HepG2 (cell line): Measurements from ENCODE around the gene CLIC3. TPM values are rescaled to one million over a fixed set of nuclear protein-coding genes. Genes with fewer than 3 reads are reported as not detected.

ENCODE experiments used
- CBFB ChIP-seq: sonication (generic); formaldehyde crosslinking; IDR thresholded peaks from 2 replicates; pipeline ENCODE4 v1.4.0; 2020; ENCODE audit warnings: missing genetic modification reagents
- DRAP1 ChIP-seq: IDR thresholded peaks from 2 replicates; pipeline ENCODE4 v1.6.1; 2016; ENCODE audit warnings: missing genetic modification reagents, missing compliant biosample characterization
- ETS1 ChIP-seq: sonication (generic); formaldehyde crosslinking; IDR thresholded peaks from 2 replicates; pipeline ENCODE4 v1.4.0; 2020; ENCODE audit warnings: missing genetic modification reagents
- KDM5A ChIP-seq: fragments of 200-600 bp; sonication (generic); IDR thresholded peaks from 2 replicates; pipeline ENCODE4 v1.7.0; 2018; ENCODE audit warnings: antibody characterized with exemption, mild to moderate bottlenecking, low read length, borderline replicate concordance
- MZF1 ChIP-seq: sonication (generic); formaldehyde crosslinking; IDR thresholded peaks from 2 replicates; pipeline ENCODE4 v1.8.1; 2023; ENCODE audit warnings: mild to moderate bottlenecking, missing genetic modification reagents, borderline replicate concordance
- NFKB2 ChIP-seq: sonication (generic); formaldehyde crosslinking; IDR thresholded peaks from 2 replicates; pipeline ENCODE4 v1.4.0; 2020; ENCODE audit warnings: missing genetic modification reagents, borderline replicate concordance
- RFX5 ChIP-seq: IDR thresholded peaks from 2 replicates; pipeline ENCODE4 v1.6.1; 2011; ENCODE audit warnings: low read depth, low read length, improper control_type of control experiment
- RXRB ChIP-seq: IDR thresholded peaks from 2 replicates; pipeline ENCODE4 v1.6.1; 2016; ENCODE audit warnings: borderline replicate concordance, missing genetic modification reagents, missing compliant biosample characterization
- U2AF1 ChIP-seq: fragments of 200-400 bp; formaldehyde crosslinking; optimal IDR thresholded peaks from 2 replicates; pipeline ENCODE3; 2017; ENCODE audit warnings: mild to moderate bottlenecking, low read depth, low read length
- XRCC5 ChIP-seq: fragments of 200-400 bp; formaldehyde crosslinking; optimal IDR thresholded peaks from 2 replicates; pipeline ENCODE3; 2017; ENCODE audit warnings: mild to moderate bottlenecking, low read length
- YEATS4 ChIP-seq: sonication (generic); formaldehyde crosslinking; IDR thresholded peaks from 2 replicates; pipeline ENCODE4 v1.4.0; 2020; ENCODE audit warnings: missing genetic modification reagents, borderline replicate concordance
- ZFP36L1 ChIP-seq: sonication (generic); formaldehyde crosslinking; IDR thresholded peaks from 2 replicates; pipeline ENCODE4 v1.8.0; 2022; ENCODE audit warnings: mild to moderate bottlenecking, missing genetic modification reagents, moderate library complexity
- ZNF121 ChIP-seq: sonication (generic); formaldehyde crosslinking; IDR thresholded peaks from 2 replicates; pipeline ENCODE4 v1.5.0; 2020; ENCODE audit warnings: mild to moderate bottlenecking, missing genetic modification reagents
- ZNF281 ChIP-seq: sonication (generic); formaldehyde crosslinking; IDR thresholded peaks from 2 replicates; pipeline ENCODE4 v1.4.0; 2020; ENCODE audit warnings: missing genetic modification reagents, borderline replicate concordance
- ZNF30 ChIP-seq: sonication (generic); formaldehyde crosslinking; IDR thresholded peaks from 2 replicates; pipeline ENCODE4 v1.5.0; 2020; ENCODE audit warnings: mild to moderate bottlenecking, missing genetic modification reagents
- ZNF761 ChIP-seq: sonication (generic); formaldehyde crosslinking; conservative IDR thresholded peaks from 2 replicates; pipeline ENCODE4 v1.4.0; 2020; ENCODE audit warnings: mild to moderate bottlenecking, missing genetic modification reagents
- polyA plus RNA-seq, 8 experiments: library from polyadenylated mRNA; depleted of rRNA in 3 of 8; stranded (reverse) in 7 of 8; unstranded in 1 of 8; fragments of >200 nt; fragmentation: Illumina TruSeq in 4 of 8; extraction: Trizol in 4 of 8; gene quantifications; 2 replicates each; pipeline versions ENCODE4 v1.2.1 to v1.2.3, GENCODE V29; 2011 to 2016; ENCODE audit warnings: low read depth in 4 of 8, missing spikeins in 1 of 8, mixed read lengths in 1 of 8; ENCODE audit not compliant: insufficient read depth in 1 of 8
- total RNA-seq, 5 experiments: library from RNA; depleted of rRNA; stranded (reverse); fragments of >200 nt; fragmentation: Illumina TruSeq; extraction: Trizol; gene quantifications; 2 replicates each; pipeline ENCODE4 v1.2.3, GENCODE V29; 2016; ENCODE audit warnings: low read depth in 1 of 5
- TF ChIP-seq, protein P1 (sequence below): sonication (generic); formaldehyde crosslinking; IDR thresholded peaks from 2 replicates; pipeline ENCODE4 v1.5.1; 2020; ENCODE audit warnings: mild to moderate bottlenecking, missing genetic modification reagents
- TF ChIP-seq, protein P2 (sequence below): sonication (generic); formaldehyde crosslinking; IDR thresholded peaks from 2 replicates; pipeline ENCODE4 v1.4.0; 2020; ENCODE audit warnings: missing genetic modification reagents
- TF ChIP-seq, protein P3 (sequence below): sonication (generic); formaldehyde crosslinking; IDR thresholded peaks from 2 replicates; pipeline ENCODE4 v1.5.0; 2020; ENCODE audit warnings: mild to moderate bottlenecking, missing genetic modification reagents

Gene CLIC3
- total and polyA plus RNA-seq, 2 of the 13 experiments (the other 11 are each of a cell fraction or from before 2014, with no cell fraction given), result 0.51 to 1.5 TPM

DNA sequence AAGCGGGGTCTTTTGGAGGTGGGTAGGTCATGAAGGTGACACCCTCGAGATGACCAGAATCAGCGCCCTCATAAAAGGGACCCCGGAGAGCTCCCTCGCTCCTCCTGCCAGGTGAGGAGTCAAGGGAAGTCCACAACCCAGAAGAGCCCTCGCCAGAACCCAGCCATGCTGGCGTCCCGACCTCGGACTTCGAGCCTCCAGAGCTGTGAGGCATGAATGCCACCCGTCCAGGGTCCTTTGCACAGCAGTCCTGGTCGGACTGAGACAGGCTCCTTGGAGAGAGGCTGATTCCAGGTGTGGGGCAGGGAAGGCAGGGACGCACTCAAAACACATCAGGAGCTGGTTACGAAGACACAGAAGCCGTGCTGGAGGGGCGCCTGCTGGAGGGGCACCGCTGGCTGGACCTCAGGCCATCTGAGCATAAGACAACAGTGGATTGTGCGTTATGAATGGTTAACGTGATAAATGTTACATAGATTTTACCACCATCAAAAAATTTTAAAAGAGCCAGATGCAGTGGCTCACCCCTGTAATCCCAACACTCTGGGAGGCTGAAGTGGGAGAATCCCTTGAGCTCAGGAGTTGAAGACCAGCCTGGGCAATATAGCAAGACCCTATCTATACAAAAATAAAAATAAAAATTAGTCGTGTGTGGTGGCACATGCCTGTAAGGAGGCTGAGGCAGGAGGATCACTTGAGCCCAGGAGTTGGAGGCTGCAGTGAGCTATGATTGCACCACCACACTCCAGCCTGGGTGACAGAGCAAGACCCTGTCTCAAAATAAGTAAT is 5.7 kb upstream of the CLIC3 start (continued):
- TF ChIP-seq MZF1 (CRISPR knock-in tag), result no peak
- TF ChIP-seq ZNF761 (CRISPR knock-in tag), result no peak
- TF ChIP-seq ZNF281 (CRISPR knock-in tag), result no peak
- TF ChIP-seq, protein P1, sequence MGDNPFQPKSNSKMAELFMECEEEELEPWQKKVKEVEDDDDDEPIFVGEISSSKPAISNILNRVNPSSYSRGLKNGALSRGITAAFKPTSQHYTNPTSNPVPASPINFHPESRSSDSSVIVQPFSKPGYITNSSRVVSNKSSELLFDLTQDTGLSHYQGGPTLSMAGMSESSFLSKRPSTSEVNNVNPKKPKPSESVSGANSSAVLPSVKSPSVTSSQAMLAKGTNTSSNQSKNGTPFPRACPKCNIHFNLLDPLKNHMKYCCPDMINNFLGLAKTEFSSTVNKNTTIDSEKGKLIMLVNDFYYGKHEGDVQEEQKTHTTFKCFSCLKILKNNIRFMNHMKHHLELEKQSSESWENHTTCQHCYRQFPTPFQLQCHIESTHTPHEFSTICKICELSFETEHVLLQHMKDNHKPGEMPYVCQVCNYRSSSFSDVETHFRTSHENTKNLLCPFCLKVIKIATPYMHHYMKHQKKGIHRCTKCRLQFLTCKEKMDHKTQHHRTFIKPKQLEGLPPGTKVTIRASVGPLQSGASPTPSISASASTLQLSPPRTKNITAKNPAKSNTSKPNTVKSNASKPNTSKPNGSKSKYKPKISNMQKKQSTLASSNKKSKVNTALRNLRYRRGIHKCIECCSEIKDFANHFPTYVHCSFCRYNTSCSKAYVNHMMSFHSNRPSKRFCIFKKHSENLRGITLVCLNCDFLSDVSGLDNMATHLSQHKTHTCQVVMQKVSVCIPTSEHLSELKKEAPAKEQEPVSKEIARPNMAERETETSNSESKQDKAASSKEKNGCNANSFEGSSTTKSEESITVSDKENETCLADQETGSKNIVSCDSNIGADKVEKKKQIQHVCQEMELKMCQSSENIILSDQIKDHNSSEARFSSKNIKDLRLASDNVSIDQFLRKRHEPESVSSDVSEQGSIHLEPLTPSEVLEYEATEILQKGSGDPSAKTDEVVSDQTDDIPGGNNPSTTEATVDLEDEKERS, result no peak
- TF ChIP-seq ZNF30 (CRISPR knock-in tag), result no peak
- TF ChIP-seq DRAP1, result no peak
- TF ChIP-seq RFX5, result no peak
- TF ChIP-seq, protein P2, sequence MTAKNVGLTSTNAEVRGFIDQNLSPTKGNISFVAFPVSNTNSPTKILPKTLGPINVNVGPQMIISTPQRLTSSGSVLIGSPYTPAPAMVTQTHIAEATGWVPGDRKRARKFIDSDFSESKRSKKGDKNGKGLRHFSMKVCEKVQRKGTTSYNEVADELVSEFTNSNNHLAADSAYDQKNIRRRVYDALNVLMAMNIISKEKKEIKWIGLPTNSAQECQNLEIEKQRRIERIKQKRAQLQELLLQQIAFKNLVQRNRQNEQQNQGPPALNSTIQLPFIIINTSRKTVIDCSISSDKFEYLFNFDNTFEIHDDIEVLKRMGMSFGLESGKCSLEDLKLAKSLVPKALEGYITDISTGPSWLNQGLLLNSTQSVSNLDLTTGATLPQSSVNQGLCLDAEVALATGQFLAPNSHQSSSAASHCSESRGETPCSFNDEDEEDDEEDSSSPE (CRISPR knock-in tag), result 0 out of 2 replicates have a peak, but pooled peaks have one; percentile 36
- TF ChIP-seq U2AF1, result no peak
- TF ChIP-seq KDM5A, result no peak
- TF ChIP-seq NFKB2 (CRISPR knock-in tag), result no peak
- no peak for TF ChIP-seq ZFP36L1
- TF ChIP-seq ZNF121 (CRISPR knock-in tag), result peak; percentile 53; the same call in 1 of the 2 replicates
- TF ChIP-seq RXRB (CRISPR knock-in tag), result 0 out of 2 replicates have a peak, but pooled peaks have one; percentile 9
- no peak for TF ChIP-seq ETS1 (CRISPR knock-in tag)
- TF ChIP-seq CBFB (CRISPR knock-in tag), result no peak
- TF ChIP-seq, protein P3, sequence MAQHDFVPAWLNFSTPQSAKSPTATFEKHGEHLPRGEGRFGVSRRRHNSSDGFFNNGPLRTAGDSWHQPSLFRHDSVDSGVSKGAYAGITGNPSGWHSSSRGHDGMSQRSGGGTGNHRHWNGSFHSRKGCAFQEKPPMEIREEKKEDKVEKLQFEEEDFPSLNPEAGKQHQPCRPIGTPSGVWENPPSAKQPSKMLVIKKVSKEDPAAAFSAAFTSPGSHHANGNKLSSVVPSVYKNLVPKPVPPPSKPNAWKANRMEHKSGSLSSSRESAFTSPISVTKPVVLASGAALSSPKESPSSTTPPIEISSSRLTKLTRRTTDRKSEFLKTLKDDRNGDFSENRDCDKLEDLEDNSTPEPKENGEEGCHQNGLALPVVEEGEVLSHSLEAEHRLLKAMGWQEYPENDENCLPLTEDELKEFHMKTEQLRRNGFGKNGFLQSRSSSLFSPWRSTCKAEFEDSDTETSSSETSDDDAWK, result no peak
- no peak for TF ChIP-seq XRCC5
- 0 out of 2 replicates have a peak, but pooled peaks have one; percentile 33 for TF ChIP-seq YEATS4
